K562 (cell line): ENCODE data around the gene MYH9. TPM values are rescaled to one million over a fixed set of nuclear protein-coding genes. Genes with fewer than 3 reads are reported as not detected.

Experiments
- ATAC-seq: fragments of 200-7000 bp; cut with Tn5 transposase; 3 replicates; pipeline ENCODE4 v1.9.1; 2020; ENCODE audit warnings: moderate library complexity
- BruUV-seq: library from RNA; stranded (reverse); fragments of 400-500 nt; replicated peaks from 2 replicates; lab custom pipeline; 2021; lab: Mats Ljungman, UMichigan
- CTCF ChIA-PET: fragments of 300-600 bp; formaldehyde crosslinking; extraction: SDS; loops from one replicate; lab custom pipeline; 2021; ENCODE audit warnings: low intra/inter-chr PET ratio; lab: Yijun Ruan, JAX
- POLR2A ChIA-PET: fragments of 300-600, 350-650 bp; sonication (Branson Sonifier 250); formaldehyde crosslinking; extraction: SDS; loops from one replicate; lab custom pipeline; 2021; ENCODE audit warnings: antibody characterized with exemption, inconsistent platforms; lab: Yijun Ruan, JAX
- DNase-seq, 4 experiments: peaks; one replicate each; pipeline versions ENCODE4 v3.0.0 to v3.0.0-alpha.2; 2011 to 2018; ENCODE audit warnings: low spot score in 3 of 4, mixed read lengths in 3 of 4; ENCODE audit errors: extremely low read depth in 1 of 4
- FAIRE-seq: peaks from 2 replicates; lab custom pipeline; 2011; peaks lifted over from hg19 to GRCh38; lab: Jason Lieb, UNC
- H2AFZ ChIP-seq: 2 replicates; pipeline ENCODE4 v1.6.0; 2011; ENCODE audit warnings: low read depth, low read length, control low read depth, inconsistent platforms
- H3K27ac ChIP-seq: fragments of 200-600 bp; 3 replicates; pipeline ENCODE4 v1.8.0; 2011; ENCODE audit warnings: low read depth, mild to moderate bottlenecking, control low read depth, inconsistent platforms, low read length, moderate library complexity, mixed read lengths; ENCODE audit errors: extremely low read depth
- H3K27me3 ChIP-seq, 2 experiments: fragments of 300-600 bp in 1 of 2; 2 replicates in 1 of 2; 3 replicates in 1 of 2; pipeline versions ENCODE4 v1.6.0 to v1.8.0; 2011; ENCODE audit warnings: inconsistent platforms in 2 of 2, low read length in 2 of 2, mild to moderate bottlenecking in 1 of 2, mixed read lengths in 1 of 2, moderate library complexity in 1 of 2; ENCODE audit not compliant: control insufficient read depth in 2 of 2, insufficient read depth in 2 of 2
- H3K36me3 ChIP-seq: fragments of 300-600 bp; 3 replicates; pipeline ENCODE4 v1.8.0; 2011; ENCODE audit warnings: mild to moderate bottlenecking, low read length, inconsistent platforms; ENCODE audit not compliant: control insufficient read depth, insufficient read depth
- H3K4me1 ChIP-seq, 2 experiments: fragments of 200-600 bp in 1 of 2; replicated peaks in 1 of 2; 2 replicates in 1 of 2; 3 replicates in 1 of 2; pipeline versions ENCODE4 v1.5.1 to v1.8.0; 2011; ENCODE audit warnings: inconsistent platforms in 2 of 2, low read length in 2 of 2, mild to moderate bottlenecking in 1 of 2, mixed read lengths in 1 of 2, moderate library complexity in 1 of 2; ENCODE audit not compliant: control insufficient read depth in 2 of 2, insufficient read depth in 2 of 2
- H3K4me2 ChIP-seq: 2 replicates; pipeline ENCODE4 v1.6.1; 2011; ENCODE audit warnings: low read length, control low read depth, inconsistent platforms, mixed read lengths; ENCODE audit not compliant: insufficient read depth
- H3K4me3 ChIP-seq: fragments of 200-600 bp; sonication (generic), shearing (Covaris generic); 2 replicates; pipeline ENCODE4 v1.5.1; 2016; ENCODE audit warnings: control low read depth, inconsistent platforms
- H3K79me2 ChIP-seq: fragments of 200-600 bp; 3 replicates; pipeline ENCODE4 v1.8.0; 2011; ENCODE audit warnings: low read length, inconsistent platforms; ENCODE audit not compliant: control insufficient read depth, insufficient read depth
- H3K9ac ChIP-seq, 2 experiments: 2 replicates each; pipeline versions ENCODE4 v1.6.0 to v1.6.1; 2011; ENCODE audit warnings: low read depth in 2 of 2, low read length in 2 of 2, control low read depth in 1 of 2, inconsistent platforms in 1 of 2, mild to moderate bottlenecking in 1 of 2, mixed read lengths in 1 of 2; ENCODE audit not compliant: insufficient read depth in 1 of 2
- H3K9me1 ChIP-seq: one replicate; pipeline ENCODE4 v1.6.0; 2011; ENCODE audit warnings: inconsistent platforms, mild to moderate bottlenecking, low read length, moderate library complexity; ENCODE audit not compliant: control insufficient read depth, insufficient read depth
- H3K9me3 ChIP-seq: replicated peaks from 2 replicates; pipeline ENCODE4 v1.5.1; 2011; ENCODE audit warnings: low read depth, low read length, inconsistent platforms; ENCODE audit not compliant: control insufficient read depth, insufficient read depth
- H4K20me1 ChIP-seq: replicated peaks from 2 replicates; pipeline ENCODE4 v1.6.1; 2011; ENCODE audit warnings: low read length, inconsistent platforms, mixed read lengths; ENCODE audit not compliant: control insufficient read depth, insufficient read depth
- LARP7 ChIP-seq: fragments of 450-650 bp; IDR thresholded peaks from 2 replicates; pipeline ENCODE4 v1.6.1; 2016
- NRF1 ChIP-seq, 2 experiments: fragments of 450-650 bp; IDR thresholded peaks in 1 of 2; conservative IDR thresholded peaks in 1 of 2; 2 replicates each; pipeline ENCODE4 v1.6.1; 2014; ENCODE audit warnings: mild to moderate bottlenecking in 2 of 2
- SPI1 ChIP-seq: IDR thresholded peaks from 2 replicates; pipeline ENCODE4 v1.6.1; 2011; ENCODE audit warnings: low read depth, low read length, control low read depth, borderline replicate concordance
- YBX1 ChIP-seq: fragments of 450-650 bp; IDR thresholded peaks from 2 replicates; pipeline ENCODE4 v1.7.1; 2016; ENCODE audit warnings: mild to moderate bottlenecking
- ZNF121 ChIP-seq: sonication (generic); formaldehyde crosslinking; conservative IDR thresholded peaks from 2 replicates; pipeline ENCODE4 v1.8.0; 2022; ENCODE audit warnings: missing genetic modification reagents
- WGBS: fragments of 100-300 bp; shearing (Covaris generic); methylation state at CpG from one replicate; pipeline ENCODE4 v1.1.6; 2016; ENCODE audit warnings: low coverage, mixed read lengths; ENCODE audit not compliant: insufficient coverage; ENCODE audit errors: missing lambda C conversion rate; 5-methylcytosine and 5-hydroxymethylcytosine counted together
- in situ Hi-C: fragments of 300-500 bp; cut with MboI; formaldehyde crosslinking; loops from 4 replicates; pipeline ENCODE4 v1.15.0; 2018; ENCODE audit warnings: inconsistent platforms, mixed read lengths
- intact Hi-C: fragments of 100-400 bp; cut with micrococcal nuclease; formaldehyde crosslinking; loops from 2 replicates; pipeline ENCODE4 v1.14.2; 2022
- polyA plus RNA-seq, 8 experiments: library from polyadenylated mRNA; depleted of rRNA in 4 of 8; stranded (reverse) in 5 of 8; unstranded in 3 of 8; fragments of >200 nt; fragmentation: Nextera tagmentation in 2 of 8; fragmentation: Illumina TruSeq in 1 of 8; extraction: Ambion mirVana in 2 of 8; extraction: Trizol in 1 of 8; gene quantifications; 2 replicates each; pipeline versions ENCODE4 v1.2.1 to v1.2.3, GENCODE V29; 2011 to 2014; ENCODE audit warnings: inconsistent platforms in 1 of 8, missing spikeins in 1 of 8
- total RNA-seq, 7 experiments: library from RNA; depleted of rRNA in 6 of 7; stranded (reverse); fragments of >200 nt in 6 of 7; fragmentation: Illumina TruSeq in 2 of 7; extraction: Trizol in 2 of 7; gene quantifications; 2 replicates each; pipeline versions ENCODE4 v1.2.1 to v1.2.3, GENCODE V29; 2011 to 2021; ENCODE audit warnings: low replicate concordance in 1 of 7
- TF ChIP-seq, protein P1 (sequence below): fragments of 450-650 bp; formaldehyde crosslinking; IDR thresholded peaks from 2 replicates; pipeline ENCODE4 v1.4.0; 2022; ENCODE audit warnings: missing genetic modification characterization

The MYH9 gene
- total and polyA plus RNA-seq, 9 of the 15 experiments (the other 6 are each of a cell fraction or from before 2014, with no cell fraction given): 0.71 to 111 (median 24.6) TPM

DNA sequence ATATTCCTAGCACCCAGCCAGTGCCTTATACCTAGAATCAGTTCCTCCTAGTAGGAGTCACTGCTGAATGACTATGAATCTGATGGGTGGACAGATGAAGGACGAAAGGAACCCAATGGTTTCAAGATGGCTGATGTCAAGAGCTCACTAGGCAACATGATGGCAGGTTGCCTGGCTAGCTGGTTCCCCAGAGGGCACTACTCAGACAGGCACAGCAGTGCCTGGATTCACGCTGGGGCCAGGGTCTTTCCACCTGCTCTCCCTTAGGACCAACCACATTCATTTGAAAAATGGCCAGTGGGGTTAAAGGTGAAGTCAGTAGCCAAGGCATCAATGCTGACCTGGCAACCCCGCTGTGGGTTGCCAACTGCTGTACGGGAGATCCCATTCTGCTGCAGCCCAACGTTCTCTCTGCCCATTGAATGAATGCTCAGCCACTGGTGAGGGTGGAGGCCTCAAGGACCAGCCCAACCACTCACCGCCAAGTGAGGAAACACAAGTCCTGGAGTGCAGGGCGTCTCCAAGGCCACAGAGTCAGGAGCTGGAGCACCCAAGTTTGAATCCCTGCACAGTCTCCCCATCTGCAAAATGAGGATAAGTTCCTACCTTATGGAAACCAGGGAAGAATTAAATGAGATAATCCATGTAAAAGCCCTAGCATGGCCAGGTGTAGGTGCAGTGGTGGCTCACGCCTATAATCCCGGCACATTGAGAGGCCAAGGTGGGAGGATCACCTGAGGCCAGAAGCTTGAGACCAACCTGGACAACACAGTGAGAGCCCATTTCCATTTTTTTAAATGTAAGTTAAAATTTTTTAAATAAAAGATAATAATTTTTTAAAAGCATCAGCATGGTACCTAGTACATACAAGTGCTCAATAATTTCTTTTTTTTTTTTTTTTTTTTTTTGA is 12.4 kb downstream of the MYH9 start:
- DNase-seq (no peak), FAIRE-seq (no peak), ATAC-seq (no peak)
- Histone ChIP-seq H3K27ac (no peak overlapping the region), H3K4me3 (no peak overlapping the region), H3K9me3 (no peaks in the 10 kb centered on the region), H3K9ac (no peak overlapping the region), H4K20me1 (peaks cover 6% of the 10 kb centered on the region), H3K4me1 (peaks cover 13 to 20% of the 10 kb centered on the region in 2 experiments), H3K36me3 (peaks cover 11% of the 10 kb centered on the region; the same call in 2 of the 3 replicates), H2AFZ (no peak overlapping the region), H3K79me2 (peaks cover 64% of the 10 kb centered on the region), H3K4me2 (no peak overlapping the region), H3K9me1 (peaks cover 3% of the 10 kb centered on the region), H3K27me3 (no peaks in the 10 kb centered on the region)
- ChIA-PET CTCF (no interaction called here), POLR2A (interaction anchor here (0.6 to 2.5 kb wide), 3 partner anchors 10 to 13 kb away, joined by 3 to 8 read pairs (median 4); partner anchors contain the start of gene MYH9)
- no peak for TF ChIP-seq NRF1 (conservative IDR thresholded peaks at IDR 0.05 in 1 of 2, IDR thresholded peaks at IDR 0.05 in 1 of 2)
- TF ChIP-seq ZNF121 (CRISPR knock-in tag): peak; percentile 52; the same call in 1 of the 2 replicates
- no peak for TF ChIP-seq YBX1
- TF ChIP-seq, protein P1, sequence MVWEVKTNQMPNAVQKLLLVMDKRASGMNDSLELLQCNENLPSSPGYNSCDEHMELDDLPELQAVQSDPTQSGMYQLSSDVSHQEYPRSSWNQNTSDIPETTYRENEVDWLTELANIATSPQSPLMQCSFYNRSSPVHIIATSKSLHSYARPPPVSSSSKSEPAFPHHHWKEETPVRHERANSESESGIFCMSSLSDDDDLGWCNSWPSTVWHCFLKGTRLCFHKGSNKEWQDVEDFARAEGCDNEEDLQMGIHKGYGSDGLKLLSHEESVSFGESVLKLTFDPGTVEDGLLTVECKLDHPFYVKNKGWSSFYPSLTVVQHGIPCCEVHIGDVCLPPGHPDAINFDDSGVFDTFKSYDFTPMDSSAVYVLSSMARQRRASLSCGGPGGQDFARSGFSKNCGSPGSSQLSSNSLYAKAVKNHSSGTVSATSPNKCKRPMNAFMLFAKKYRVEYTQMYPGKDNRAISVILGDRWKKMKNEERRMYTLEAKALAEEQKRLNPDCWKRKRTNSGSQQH (CRISPR knock-in tag): no peak
- TF ChIP-seq SPI1: no peak
- no peak for TF ChIP-seq LARP7
- BruUV-seq: no TSS peak
- in situ Hi-C loops: no loop called here
- WGBS: 85% methylated on average over 8 of the region's 9 CpGs
- intact Hi-C loops: no loop called here
